Peyer's patch (tissue), 4 donors: ENCODE results near the gene EXOC3L4.

ENCODE experiments used
- CTCF ChIP-seq, 6 experiments: fragments of 450-650 bp in 4 of 6; fragments of 200-600 bp in 2 of 6; sonication (generic) in 1 of 6; IDR thresholded peaks; one replicate each; pipeline ENCODE4 v1.5.1; 2017 to 2019; ENCODE audit warnings: antibody characterized with exemption in 6 of 6, mild to moderate bottlenecking in 3 of 6, moderate library complexity in 1 of 6
- POLR2A ChIP-seq, 2 donors: fragments of 450-650 bp; IDR thresholded peaks; one replicate each; pipeline ENCODE4 v1.5.1; 2017; ENCODE audit warnings: antibody characterized with exemption in 2 of 2, mild to moderate bottlenecking in 2 of 2, moderate library complexity in 2 of 2

- TF ChIP-seq CTCF (IDR thresholded peaks at IDR 0.05), result no peak
- TF ChIP-seq POLR2A (IDR thresholded peaks at IDR 0.05), result no peak
Measured at GRCh38 chr14:103073876-103074728, 20.4 kb upstream of the EXOC3L4 start.
